ENCODE data around the gene NRTN.
A peak's percentile ranks its signal among the peaks of the same experiment; 100 is the strongest.
"Not testable (repeated sequence)": the region's sequence is repeated elsewhere in the genome, so short reads cannot be mapped to it uniquely, and the experiment has no call there.

Gene NRTN

GRCh38 chr19:5843295-5843927 is 38.5 kb downstream of the NRTN start:
- no peak for TF ChIP-seq CTCF (IDR thresholded peaks at IDR 0.05; ENCODE audit: unreplicated experiment in 3 of 3)
- H3K9me3 Mint-ChIP-seq, result no peaks in the 10 kb centered on the region
- no peaks in the 10 kb centered on the region for H3K27me3 Mint-ChIP-seq (ENCODE audit: low read depth)
- peaks cover 2% of the 10 kb centered on the region for H3K4me1 Mint-ChIP-seq
- H3K4me3 Mint-ChIP-seq, result no peak overlapping the region
- H3K36me3 Mint-ChIP-seq (ENCODE audit: low read depth), result no peaks in the 10 kb centered on the region
- H3K27ac Mint-ChIP-seq, result no peak overlapping the region

GRCh38 chr19:5844456-5845433 is 39.9 kb downstream of the NRTN start:
- H3K27ac Mint-ChIP-seq, result no peak overlapping the region
- no peak for TF ChIP-seq CTCF (IDR thresholded peaks at IDR 0.05; ENCODE audit: unreplicated experiment in 3 of 3)
- H3K9me3 Mint-ChIP-seq, result no peaks in the 10 kb centered on the region
- H3K36me3 Mint-ChIP-seq (ENCODE audit: low read depth), result no peaks in the 10 kb centered on the region
- H3K4me3 Mint-ChIP-seq, result no peak overlapping the region
- H3K27me3 Mint-ChIP-seq (ENCODE audit: low read depth), result no peaks in the 10 kb centered on the region
- H3K4me1 Mint-ChIP-seq, result no peaks in the 10 kb centered on the region

GRCh38 chr19:5847846-5848245 is 43.0 kb downstream of the NRTN start:
- not testable (repeated sequence) for H3K27me3 Mint-ChIP-seq (ENCODE audit: low read depth); H3K9me3 Mint-ChIP-seq; H3K4me3 Mint-ChIP-seq; H3K27ac Mint-ChIP-seq; H3K4me1 Mint-ChIP-seq; H3K36me3 Mint-ChIP-seq (ENCODE audit: low read depth)

- not testable (repeated sequence) for H3K27ac Mint-ChIP-seq; H3K4me1 Mint-ChIP-seq; H3K27me3 Mint-ChIP-seq (ENCODE audit: low read depth); H3K9me3 Mint-ChIP-seq; H3K4me3 Mint-ChIP-seq; H3K36me3 Mint-ChIP-seq (ENCODE audit: low read depth)
These were observed 43.8 kb downstream of the NRTN start for GRCh38 chr19:5848621-5849020.

- H3K27ac Mint-ChIP-seq, result no peak overlapping the region
- H3K36me3 Mint-ChIP-seq (ENCODE audit: low read depth), result no peaks in the 10 kb centered on the region
- H3K4me1 Mint-ChIP-seq, result peaks cover 5% of the 10 kb centered on the region
- no peak overlapping the region for H3K4me3 Mint-ChIP-seq
- TF ChIP-seq CTCF (IDR thresholded peaks at IDR 0.05; ENCODE audit: unreplicated experiment in 3 of 3), result no peak
- peaks cover 7% of the 10 kb centered on the region for H3K27me3 Mint-ChIP-seq (ENCODE audit: low read depth)
- H3K9me3 Mint-ChIP-seq, result no peaks in the 10 kb centered on the region
These were observed 45.3 kb downstream of the NRTN start for GRCh38 chr19:5850189-5850588.

- Mint-ChIP-seq H3K9me3 (no peaks in the 10 kb centered on the region), H3K27ac (peak overlapping the region in 1 of 3 experiments; percentile 19), H3K27me3 (ENCODE audit: low read depth) (peaks cover 7% of the 10 kb centered on the region), H3K36me3 (ENCODE audit: low read depth) (no peaks in the 10 kb centered on the region), H3K4me3 (no peak overlapping the region), H3K4me1 (peaks cover 5% of the 10 kb centered on the region)
- TF ChIP-seq CTCF (IDR thresholded peaks at IDR 0.05; ENCODE audit: unreplicated experiment in 3 of 3), result no peak
These were observed 46.0 kb downstream of the NRTN start for GRCh38 chr19:5850743-5851293.

Measured in nephron (organoid).